Fibroblast of mammary gland (primary cell): ENCODE measurements around the gene NHERF1.

Source experiments
- DNase-seq: peaks from one replicate; pipeline ENCODE4 v3.0.0-alpha.2; 2010; ENCODE audit warnings: low read depth
- H3K4me3 ChIP-seq: 2 replicates; pipeline ENCODE4 v1.5.1; 2011; ENCODE audit warnings: low read depth, mild to moderate bottlenecking, low read length, moderate library complexity; ENCODE audit not compliant: control insufficient read depth
- TF ChIP-seq, protein P1 (sequence below): conservative IDR thresholded peaks from 2 replicates; pipeline ENCODE4 v1.5.1; 2011; ENCODE audit warnings: low read depth, low read length, inconsistent platforms; ENCODE audit not compliant: control insufficient read depth, insufficient read depth

The NHERF1 gene

DNA sequence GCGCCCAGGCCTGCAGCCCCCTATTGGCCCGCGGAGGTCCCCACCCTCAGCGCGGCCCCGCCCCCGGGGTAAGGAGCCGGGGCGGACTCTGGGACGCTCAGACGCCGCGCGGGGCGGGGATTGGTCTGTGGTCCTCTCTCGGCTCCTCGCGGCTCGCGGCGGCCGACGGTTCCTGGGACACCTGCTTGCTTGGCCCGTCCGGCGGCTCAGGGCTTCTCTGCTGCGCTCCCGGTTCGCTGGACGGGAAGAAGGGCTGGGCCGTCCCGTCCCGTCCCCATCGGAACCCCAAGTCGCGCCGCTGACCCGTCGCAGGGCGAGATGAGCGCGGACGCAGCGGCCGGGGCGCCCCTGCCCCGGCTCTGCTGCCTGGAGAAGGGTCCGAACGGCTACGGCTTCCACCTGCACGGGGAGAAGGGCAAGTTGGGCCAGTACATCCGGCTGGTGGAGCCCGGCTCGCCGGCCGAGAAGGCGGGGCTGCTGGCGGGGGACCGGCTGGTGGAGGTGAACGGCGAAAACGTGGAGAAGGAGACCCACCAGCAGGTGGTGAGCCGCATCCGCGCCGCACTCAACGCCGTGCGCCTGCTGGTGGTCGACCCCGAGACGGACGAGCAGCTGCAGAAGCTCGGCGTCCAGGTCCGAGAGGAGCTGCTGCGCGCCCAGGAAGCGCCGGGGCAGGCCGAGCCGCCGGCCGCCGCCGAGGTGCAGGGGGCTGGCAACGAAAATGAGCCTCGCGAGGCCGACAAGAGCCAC lies at the start of gene NHERF1:
TSS of gene NHERF1 (plus strand) at position 100 of the 750 bp plus-strand sequence. CDS start at position 319, 219 bp downstream.
- TF ChIP-seq, protein P1, sequence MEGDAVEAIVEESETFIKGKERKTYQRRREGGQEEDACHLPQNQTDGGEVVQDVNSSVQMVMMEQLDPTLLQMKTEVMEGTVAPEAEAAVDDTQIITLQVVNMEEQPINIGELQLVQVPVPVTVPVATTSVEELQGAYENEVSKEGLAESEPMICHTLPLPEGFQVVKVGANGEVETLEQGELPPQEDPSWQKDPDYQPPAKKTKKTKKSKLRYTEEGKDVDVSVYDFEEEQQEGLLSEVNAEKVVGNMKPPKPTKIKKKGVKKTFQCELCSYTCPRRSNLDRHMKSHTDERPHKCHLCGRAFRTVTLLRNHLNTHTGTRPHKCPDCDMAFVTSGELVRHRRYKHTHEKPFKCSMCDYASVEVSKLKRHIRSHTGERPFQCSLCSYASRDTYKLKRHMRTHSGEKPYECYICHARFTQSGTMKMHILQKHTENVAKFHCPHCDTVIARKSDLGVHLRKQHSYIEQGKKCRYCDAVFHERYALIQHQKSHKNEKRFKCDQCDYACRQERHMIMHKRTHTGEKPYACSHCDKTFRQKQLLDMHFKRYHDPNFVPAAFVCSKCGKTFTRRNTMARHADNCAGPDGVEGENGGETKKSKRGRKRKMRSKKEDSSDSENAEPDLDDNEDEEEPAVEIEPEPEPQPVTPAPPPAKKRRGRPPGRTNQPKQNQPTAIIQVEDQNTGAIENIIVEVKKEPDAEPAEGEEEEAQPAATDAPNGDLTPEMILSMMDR = no peak
- DNase-seq = peak; percentile 79
- peak within 1 kb of the TSS; percentile 64 for H3K4me3 ChIP-seq

DNA sequence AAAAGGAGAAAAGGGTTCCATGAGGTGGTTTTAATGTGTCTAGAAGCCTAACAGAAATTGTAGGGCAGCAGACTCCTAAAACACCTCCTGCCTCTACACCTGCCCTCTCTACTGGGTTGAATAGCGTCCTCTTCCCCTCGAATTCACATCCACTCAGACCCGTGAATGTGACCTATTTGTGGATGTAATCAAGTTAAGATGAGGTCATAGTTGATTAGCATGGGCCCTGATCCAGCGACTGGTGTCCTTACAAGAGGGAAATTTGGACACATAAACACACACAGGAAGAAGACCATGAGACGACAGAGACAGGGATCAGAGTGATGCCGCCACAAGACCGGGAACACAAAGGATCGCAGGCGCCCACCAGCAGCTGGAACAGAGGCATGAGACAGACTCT lies 49.2 kb upstream of the NHERF1 start:
- no peak overlapping the region for H3K4me3 ChIP-seq
- DNase-seq = no peak
- TF ChIP-seq, protein P1 = no peak

DNA sequence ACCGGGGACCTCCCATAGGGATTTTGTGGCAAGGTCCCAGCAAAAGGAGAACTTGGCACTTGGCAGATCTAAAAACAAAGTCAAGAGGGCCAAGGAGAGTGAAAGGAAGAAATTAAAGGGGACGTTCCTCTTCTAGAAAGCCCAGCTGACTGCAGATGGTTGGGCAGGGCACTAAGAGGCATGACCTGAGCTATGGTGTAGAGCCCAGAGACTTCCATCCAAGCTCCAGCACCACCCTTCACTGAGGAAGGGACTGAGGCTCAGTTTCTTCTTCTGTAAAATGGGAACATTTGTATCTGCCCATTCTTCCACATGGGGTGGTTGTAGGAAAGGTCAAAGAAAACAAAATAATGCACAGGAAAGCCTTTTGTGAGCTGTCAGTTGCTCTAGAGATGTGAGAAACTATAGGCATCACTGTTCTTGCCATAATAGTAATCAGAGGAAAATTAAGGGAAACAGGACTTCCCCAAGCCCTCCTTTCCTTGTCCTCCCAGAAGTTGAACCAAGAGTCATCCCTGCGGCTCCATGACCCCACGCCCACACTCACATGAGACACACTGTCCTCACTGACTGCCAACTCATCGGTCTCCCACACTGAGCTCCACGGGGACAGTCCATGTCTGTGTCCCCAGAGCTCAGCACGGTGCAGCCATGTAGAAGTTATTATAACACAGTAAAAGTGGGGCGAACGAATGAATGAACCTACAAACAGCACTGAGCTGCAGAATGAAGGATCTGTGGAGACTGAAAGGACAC lies 46.1 kb upstream of the NHERF1 start:
- H3K4me3 ChIP-seq = no peak overlapping the region
- no peak for DNase-seq
- TF ChIP-seq, protein P1 = no peak

DNA sequence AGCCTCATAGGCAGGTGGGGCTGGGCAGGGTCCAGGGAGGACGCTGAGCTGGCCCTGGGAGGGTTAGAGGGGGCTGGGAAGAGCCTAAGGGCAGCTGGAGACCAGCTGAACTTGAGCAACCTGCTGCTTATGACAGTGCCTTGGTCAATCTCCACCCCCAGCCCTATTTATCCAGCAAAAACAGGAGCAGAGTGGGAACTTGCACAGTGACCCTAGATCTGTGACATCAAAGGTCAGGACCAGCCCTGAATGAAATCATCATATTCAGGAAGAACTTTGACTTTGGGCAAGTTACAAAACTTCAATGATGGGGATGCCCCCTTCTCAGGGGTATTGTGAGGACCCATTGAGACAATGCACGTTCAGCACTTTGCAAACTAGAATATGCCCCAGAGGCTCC lies 45.1 kb upstream of the NHERF1 start:
- no peak overlapping the region for H3K4me3 ChIP-seq
- TF ChIP-seq, protein P1 = no peak
- DNase-seq = no peak

DNA sequence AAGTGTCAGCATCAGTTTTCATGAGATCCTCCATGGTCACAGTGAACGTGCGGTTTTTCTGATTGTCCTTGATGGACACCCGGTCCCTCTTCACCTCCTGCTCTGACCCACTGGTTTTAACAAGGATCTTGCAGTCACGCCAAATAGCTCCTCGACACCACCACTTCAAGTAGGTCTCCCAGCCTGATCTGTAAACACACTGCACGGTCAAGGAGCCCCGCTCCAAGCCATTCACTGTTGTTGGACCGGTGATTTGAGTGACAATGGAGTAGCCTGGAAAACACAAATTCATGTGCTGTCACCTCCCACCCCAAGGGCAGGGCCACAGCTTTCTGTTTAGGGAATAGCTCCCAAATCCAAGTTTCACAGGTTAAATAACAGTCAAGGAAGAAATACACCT lies 43.9 kb upstream of the NHERF1 start:
- no peak overlapping the region for H3K4me3 ChIP-seq
- TF ChIP-seq, protein P1 = no peak
- no peak for DNase-seq

DNA sequence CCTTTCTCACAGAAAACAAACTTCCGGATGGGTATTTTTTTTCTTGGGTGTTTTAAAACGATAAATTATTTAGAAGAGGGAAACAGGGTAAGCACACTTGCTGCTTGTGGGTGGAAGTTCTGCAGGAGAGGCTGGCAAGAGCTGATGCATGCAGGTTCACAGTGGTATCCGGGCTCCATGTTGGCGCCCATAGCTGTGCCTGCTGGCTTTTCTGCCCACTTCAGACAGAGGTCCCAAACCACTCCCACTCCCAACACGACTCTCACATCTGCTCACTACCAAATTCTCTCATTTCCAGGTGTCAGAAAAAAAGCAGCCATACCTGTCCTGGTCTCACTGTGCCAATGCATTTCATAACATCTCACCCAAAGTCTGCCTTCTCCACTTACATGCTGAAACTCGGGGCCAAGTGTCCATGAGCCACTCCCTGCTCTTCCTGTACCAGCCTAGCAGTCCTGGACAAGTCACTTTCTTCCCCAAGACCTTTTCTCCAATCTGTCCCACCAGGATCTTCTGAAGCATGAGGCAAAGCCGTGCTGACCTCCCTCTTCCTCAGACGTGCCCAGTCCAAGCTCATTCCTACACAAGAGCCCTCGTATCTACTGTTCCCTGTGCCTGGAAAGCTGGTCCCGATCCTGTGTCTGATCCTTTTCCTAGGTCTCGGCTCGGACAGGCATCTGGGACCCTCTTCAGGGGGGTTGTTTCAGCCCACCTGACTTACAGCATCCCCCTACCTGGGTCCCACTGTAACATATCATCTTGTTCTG lies 37.2 kb upstream of the NHERF1 start:
- TF ChIP-seq, protein P1 = no peak
- no peak for DNase-seq
- no peak overlapping the region for H3K4me3 ChIP-seq
